SK-N-SH (cell line): ENCODE data around the gene THADA. TPM values are rescaled to one million over a fixed set of nuclear protein-coding genes. Genes with fewer than 3 reads are reported as not detected.
"Not testable (repeated sequence)": the region's sequence is repeated elsewhere in the genome, so short reads cannot be mapped to it uniquely, and the experiment has no call there.

Experiments
- CTCF ChIA-PET: fragments of 300-600, 350-600 bp; formaldehyde crosslinking; extraction: SDS; loops from one replicate; lab custom pipeline; 2021; lab: Yijun Ruan, JAX
- POLR2A ChIA-PET: fragments of 350-600 bp; sonication (Branson Sonifier 250); formaldehyde crosslinking; extraction: SDS; loops from one replicate; lab custom pipeline; 2020; ENCODE audit warnings: antibody characterized with exemption, inconsistent platforms; lab: Yijun Ruan, JAX
- DNase-seq: peaks from one replicate; pipeline ENCODE4 v3.0.0; 2012
- H2AFZ ChIP-seq: fragments of 200-600 bp; sonication (generic); 2 replicates; pipeline ENCODE4 v1.8.1; 2016; ENCODE audit warnings: antibody characterized with exemption, mild to moderate bottlenecking, low read depth
- H3F3A ChIP-seq: fragments of 200-600 bp; sonication (generic); replicated peaks from 2 replicates; pipeline ENCODE3; 2016; ENCODE audit warnings: antibody characterized with exemption, mild to moderate bottlenecking; ENCODE audit not compliant: insufficient read depth
- H3K27ac ChIP-seq, 2 experiments: fragments of 200-500 bp in 1 of 2; fragments of 200-600 bp in 1 of 2; sonication (Bioruptor generic) in 1 of 2; sonication (generic), shearing (Covaris generic) in 1 of 2; 2 replicates each; pipeline versions ENCODE4 v1.5.1 to v1.6.1; 2014 to 2016; ENCODE audit warnings: low read depth in 2 of 2, inconsistent platforms in 1 of 2, low read length in 1 of 2, mild to moderate bottlenecking in 1 of 2, mixed read lengths in 1 of 2
- H3K27me3 ChIP-seq: fragments of 200-600 bp; sonication (generic), shearing (Covaris generic); 2 replicates; pipeline ENCODE4 v1.6.1; 2016; ENCODE audit warnings: mixed run types; ENCODE audit not compliant: insufficient read depth
- H3K36me3 ChIP-seq, 2 experiments: fragments of 200-500 bp in 1 of 2; fragments of 200-600 bp in 1 of 2; sonication (Bioruptor generic) in 1 of 2; sonication (generic) in 1 of 2; replicated peaks in 1 of 2; 2 replicates each; pipeline versions ENCODE3 to v1.5.1; 2014 to 2016; ENCODE audit warnings: low read length in 1 of 2, mild to moderate bottlenecking in 1 of 2; ENCODE audit not compliant: insufficient read depth in 2 of 2, control insufficient read depth in 1 of 2
- H3K4me1 ChIP-seq, 2 experiments: fragments of 200-500 bp in 1 of 2; fragments of 200-600 bp in 1 of 2; sonication (Bioruptor generic) in 1 of 2; sonication (generic), shearing (Covaris generic) in 1 of 2; 2 replicates each; pipeline versions ENCODE4 v1.5.1 to v1.6.1; 2014 to 2016; ENCODE audit warnings: low read depth in 1 of 2, low read length in 1 of 2, mixed run types in 1 of 2; ENCODE audit not compliant: insufficient read depth in 2 of 2, control insufficient read depth in 1 of 2
- H3K4me2 ChIP-seq: fragments of 200-600 bp; sonication (generic), shearing (Covaris generic); 2 replicates; pipeline ENCODE4 v1.6.1; 2017; ENCODE audit warnings: mixed run types
- H3K4me3 ChIP-seq, 2 experiments: fragments of 200-500 bp in 1 of 2; fragments of 200-600 bp in 1 of 2; sonication (Bioruptor generic) in 1 of 2; sonication (generic), shearing (Covaris generic) in 1 of 2; 2 replicates each; pipeline versions ENCODE4 v1.5.1 to v1.8.1; 2014 to 2016; ENCODE audit warnings: low read depth in 2 of 2, inconsistent platforms in 1 of 2, low read length in 1 of 2, mild to moderate bottlenecking in 1 of 2, mixed read lengths in 1 of 2, moderate library complexity in 1 of 2
- H3K79me2 ChIP-seq: fragments of 200-600 bp; sonication (generic); 2 replicates; pipeline ENCODE4 v1.8.1; 2017; ENCODE audit warnings: mild to moderate bottlenecking; ENCODE audit not compliant: insufficient read depth
- H3K9ac ChIP-seq: fragments of 200-600 bp; sonication (generic); 2 replicates; pipeline ENCODE4 v1.6.1; 2017; ENCODE audit warnings: mixed run types
- H3K9me2 ChIP-seq: fragments of 200-600 bp; sonication (generic); 2 replicates; pipeline ENCODE4 v1.6.1; 2017; ENCODE audit warnings: mixed run types
- H3K9me3 ChIP-seq: fragments of 200-600 bp; sonication (generic); 2 replicates; pipeline ENCODE4 v1.6.1; 2017; ENCODE audit warnings: mixed run types, mild to moderate bottlenecking, moderate library complexity
- H4K20me1 ChIP-seq: fragments of 200-600 bp; sonication (generic); 2 replicates; pipeline ENCODE4 v1.6.1; 2017; ENCODE audit warnings: mild to moderate bottlenecking, mixed run types; ENCODE audit not compliant: insufficient read depth
- CHD2 ChIP-seq: fragments of 150-350 bp; IDR thresholded peaks from 2 replicates; pipeline ENCODE4 v1.6.1; 2018; ENCODE audit warnings: low read length; ENCODE audit not compliant: partially characterized antibody
- EZH2phosphoT487 ChIP-seq: fragments of 200-600 bp; sonication (generic); IDR thresholded peaks from 2 replicates; pipeline ENCODE4 v1.6.1; 2017; ENCODE audit warnings: low read depth, mixed run types, mild to moderate bottlenecking, antibody characterized with exemption, moderate library complexity, borderline replicate concordance
- GATA2 ChIP-seq: sonication (generic); formaldehyde crosslinking; IDR thresholded peaks from 2 replicates; pipeline ENCODE4 v1.5.0; 2020; ENCODE audit warnings: mild to moderate bottlenecking, missing genetic modification reagents
- RCOR1 ChIP-seq: fragments of 150-350 bp; IDR thresholded peaks from 2 replicates; pipeline ENCODE4 v1.6.1; 2017; ENCODE audit warnings: antibody characterized with exemption, low read length
- USF2 ChIP-seq: fragments of 150-350 bp; IDR thresholded peaks from 2 replicates; pipeline ENCODE4 v1.6.1; 2017; ENCODE audit warnings: antibody characterized with exemption, low read length, low read depth, borderline replicate concordance
- YY1 ChIP-seq: IDR thresholded peaks from 2 replicates; pipeline ENCODE4 v1.4.0; 2012; ENCODE audit warnings: low read depth, mild to moderate bottlenecking
- ZBTB33 ChIP-seq: IDR thresholded peaks from 2 replicates; pipeline ENCODE4 v1.4.0; 2012; ENCODE audit warnings: low read depth, borderline replicate concordance
- WGBS: methylation state at CpG from one replicate; pipeline ENCODE4 v1.1.6; 2017; ENCODE audit warnings: low lambda C conversion rate; 5-methylcytosine and 5-hydroxymethylcytosine counted together
- polyA plus RNA-seq, 3 experiments: library from polyadenylated mRNA; depleted of rRNA; stranded (reverse); fragments of >200 nt; gene quantifications; 2 replicates each; pipeline ENCODE4 v1.2.3, GENCODE V29; 2012

THADA gene
- polyA plus RNA-seq, 1 of the 3 experiments (the other 2 are of a cell fraction), result 25.6 TPM

GRCh38 chr2:43604674-43605073 lies 8.8 kb upstream of the THADA start (continued):
- TF ChIP-seq CHD2, result no peak
- no peak for TF ChIP-seq GATA2 (CRISPR knock-in tag)

- H3K9ac ChIP-seq, DNase-seq, H3K27ac ChIP-seq, H3K4me3 ChIP-seq, CTCF ChIA-PET, H3K36me3 ChIP-seq, POLR2A ChIA-PET, H2AFZ ChIP-seq, H3K4me1 ChIP-seq, H3F3A ChIP-seq, H3K27me3 ChIP-seq, H3K79me2 ChIP-seq, H3K9me3 ChIP-seq, H3K9me2 ChIP-seq, H4K20me1 ChIP-seq, H3K4me2 ChIP-seq: not testable (repeated sequence)
- WGBS, result 18% methylated on average over 1 of the region's 1 CpG
These were observed 4.8 kb upstream of the THADA start for GRCh38 chr2:43600596-43600995.

- Histone ChIP-seq H3F3A (peaks cover 26% of the 10 kb centered on the region), H3K9ac (peak overlapping the region; percentile 88), H3K36me3 (peaks cover 19 to 20% of the 10 kb centered on the region in 2 experiments), H3K4me1 (peaks cover 7 to 11% of the 10 kb centered on the region in 2 experiments; a peak in 3 of 4 replicates), H3K4me3 (peak overlapping the region; percentile 77 to 88), H3K9me2 (no peaks in the 10 kb centered on the region), H3K27ac (peak overlapping the region; percentile 89 to 98; a peak in 3 of 4 replicates), H3K79me2 (peaks cover 26% of the 10 kb centered on the region), H3K27me3 (no peaks in the 10 kb centered on the region), H2AFZ (no peak overlapping the region), H3K9me3 (no peaks in the 10 kb centered on the region), H4K20me1 (no peaks in the 10 kb centered on the region), H3K4me2 (peak overlapping the region; percentile 85)
- WGBS, result 70% methylated on average over 3 of the region's 3 CpGs
- TF ChIP-seq YY1 (no peak), EZH2phosphoT487 (no peak), RCOR1 (no peak)
- CTCF ChIA-PET, result interaction anchor here (0.7 to 3.0 kb wide), 6 partner anchors 10 to 767 kb away, joined by 3 to 35 read pairs (median 6); no protein-coding TSS in a partner anchor
- DNase-seq, result no peak
- POLR2A ChIA-PET, result no interaction called here
These were observed 963 bp downstream of the THADA start for GRCh38 chr2:43594875-43595274.

GRCh38 chr2:43593254-43593653 lies 2.6 kb downstream of the THADA start:
- ChIA-PET CTCF (interaction anchor here (0.8 to 1.2 kb wide), 3 partner anchors 16 to 765 kb away, joined by 3 to 9 read pairs (median 5); no protein-coding TSS in a partner anchor), POLR2A (no interaction called here)
- no peak overlapping the region for H3K4me3 ChIP-seq

More at GRCh38 chr2:43593254-43593653, 2.6 kb downstream of the THADA start:
- no peak for TF ChIP-seq ZBTB33
- TF ChIP-seq YY1, result no peak
- no peak for TF ChIP-seq GATA2 (CRISPR knock-in tag)
- no peak for TF ChIP-seq USF2
- TF ChIP-seq, all 33 proteins: peak for 0
- no peaks in the 10 kb centered on the region for H3K9me3 ChIP-seq
- H3K4me1 ChIP-seq, result peaks cover 7 to 11% of the 10 kb centered on the region in 2 experiments; a peak in 3 of 4 replicates
- H3K36me3 ChIP-seq, result peaks cover 34 to 36% of the 10 kb centered on the region in 2 experiments
- peaks cover 26% of the 10 kb centered on the region for H3K79me2 ChIP-seq
- H3K9me2 ChIP-seq, result no peaks in the 10 kb centered on the region
- peak overlapping the region in 1 of 2 experiments; percentile 67; a peak in 2 of 4 replicates for H3K27ac ChIP-seq
- H3F3A ChIP-seq, result peaks cover 26% of the 10 kb centered on the region
- H3K4me2 ChIP-seq, result peak overlapping the region; percentile 16
- 82% methylated on average over 3 of the region's 3 CpGs for WGBS
- no peaks in the 10 kb centered on the region for H3K27me3 ChIP-seq
- DNase-seq, result no peak
- H2AFZ ChIP-seq, result no peak overlapping the region
- H4K20me1 ChIP-seq, result no peaks in the 10 kb centered on the region
- H3K9ac ChIP-seq, result peak overlapping the region; percentile 7; the same call in 1 of the 2 replicates
